ENCODE measurements around the gene CLASP1.
"Not testable (repeated sequence)": the region's sequence is repeated elsewhere in the genome, so short reads cannot be mapped to it uniquely, and the experiment has no call there.

CLASP1 gene

DNA sequence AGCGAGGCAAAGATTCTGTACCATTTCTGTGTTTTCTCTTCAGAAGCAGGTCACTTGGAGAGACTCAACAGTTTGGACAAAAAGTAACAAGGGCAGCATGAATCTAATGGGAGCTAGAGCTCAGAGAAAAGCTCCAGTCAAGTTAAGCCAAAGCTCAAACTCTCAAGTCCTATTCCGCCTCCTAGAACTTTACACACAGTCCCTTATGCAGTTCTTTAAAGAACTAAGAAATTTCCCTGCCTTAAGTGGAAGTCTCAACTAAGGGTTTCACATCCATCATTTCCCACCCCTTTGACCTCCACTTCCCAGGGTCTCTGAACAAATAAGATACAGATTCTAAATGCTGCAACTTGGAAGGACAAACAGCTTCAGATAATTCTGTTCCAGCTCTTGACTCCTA lies 239.9 kb downstream of the CLASP1 start:
- no peak for DNase-seq

DNA sequence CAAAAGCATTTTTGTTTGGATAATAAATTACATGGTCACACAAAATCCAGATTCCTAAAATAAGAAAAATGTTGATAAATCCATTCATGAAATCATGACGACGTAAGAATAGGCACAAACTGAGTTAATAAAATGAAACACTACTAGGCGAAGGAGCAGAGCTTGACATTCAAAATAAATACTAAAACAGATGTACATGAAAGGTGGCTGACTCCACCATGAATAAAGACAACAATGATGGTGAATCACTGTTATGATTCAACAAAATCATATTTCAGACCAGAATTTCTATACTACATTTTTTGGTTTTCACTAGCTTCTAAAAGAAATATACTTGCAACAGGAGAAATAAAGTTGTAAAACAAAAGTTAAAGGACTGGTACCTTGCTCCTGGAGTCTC lies 240.6 kb downstream of the CLASP1 start:
- DNase-seq = no peak

DNA sequence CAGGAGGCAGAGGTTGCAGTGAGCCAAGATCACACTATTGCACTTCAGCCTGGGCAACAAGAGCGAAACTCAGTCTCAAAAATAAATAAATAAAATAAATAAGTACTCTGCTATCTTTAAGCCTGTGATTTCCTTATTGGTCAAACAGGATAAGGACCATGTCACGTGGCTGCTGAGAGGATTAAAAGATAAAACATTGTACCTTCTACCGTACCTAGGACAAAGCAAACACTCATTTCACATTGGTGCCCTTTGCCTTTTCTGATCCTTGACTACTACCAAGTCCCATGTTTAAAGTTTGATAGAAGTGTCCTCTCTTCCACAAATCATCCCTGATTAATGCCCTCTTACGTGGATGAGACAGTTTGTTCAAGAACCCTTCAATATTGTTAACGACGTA lies 244.0 kb downstream of the CLASP1 start:
- DNase-seq = peak; percentile 27

DNA sequence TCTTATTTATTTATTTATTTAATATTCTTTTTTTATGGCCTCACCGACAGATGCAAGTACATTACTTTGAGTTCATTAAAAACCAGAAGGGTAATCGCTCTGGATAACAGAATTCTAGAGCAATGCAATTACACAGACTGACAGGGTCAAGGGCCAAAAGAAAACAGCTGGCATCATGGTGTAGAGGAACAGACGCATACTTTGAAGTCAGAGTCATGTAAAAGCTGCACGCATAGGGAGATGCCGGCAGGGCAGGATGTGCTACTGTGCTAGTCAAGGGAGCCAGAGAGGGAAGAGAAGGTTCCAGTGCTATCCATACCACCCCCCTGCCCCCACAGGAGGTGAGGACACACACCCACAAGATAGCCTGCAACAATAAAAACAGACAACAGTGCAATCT lies 249.1 kb downstream of the CLASP1 start:
- peak; percentile 93 for DNase-seq

DNA sequence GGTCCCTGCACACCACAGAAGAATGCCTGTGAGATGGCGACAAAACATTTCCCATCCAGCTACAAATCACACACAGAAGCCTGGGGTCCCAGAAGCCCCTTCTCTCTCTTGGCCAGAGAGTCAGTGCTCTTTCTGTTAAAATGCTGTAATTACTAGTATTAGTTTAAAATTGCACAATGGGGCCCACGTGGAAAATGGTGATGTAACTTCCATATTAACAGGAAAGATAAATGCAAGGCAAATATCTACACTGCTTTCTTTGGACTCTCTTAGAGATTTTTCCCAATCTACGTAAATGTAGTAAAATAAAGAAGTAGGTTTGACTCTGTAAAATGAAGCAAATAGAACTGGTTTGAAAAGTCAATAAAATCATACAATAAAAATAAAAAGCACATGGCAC lies 250.4 kb downstream of the CLASP1 start:
- DNase-seq = no peak

DNA sequence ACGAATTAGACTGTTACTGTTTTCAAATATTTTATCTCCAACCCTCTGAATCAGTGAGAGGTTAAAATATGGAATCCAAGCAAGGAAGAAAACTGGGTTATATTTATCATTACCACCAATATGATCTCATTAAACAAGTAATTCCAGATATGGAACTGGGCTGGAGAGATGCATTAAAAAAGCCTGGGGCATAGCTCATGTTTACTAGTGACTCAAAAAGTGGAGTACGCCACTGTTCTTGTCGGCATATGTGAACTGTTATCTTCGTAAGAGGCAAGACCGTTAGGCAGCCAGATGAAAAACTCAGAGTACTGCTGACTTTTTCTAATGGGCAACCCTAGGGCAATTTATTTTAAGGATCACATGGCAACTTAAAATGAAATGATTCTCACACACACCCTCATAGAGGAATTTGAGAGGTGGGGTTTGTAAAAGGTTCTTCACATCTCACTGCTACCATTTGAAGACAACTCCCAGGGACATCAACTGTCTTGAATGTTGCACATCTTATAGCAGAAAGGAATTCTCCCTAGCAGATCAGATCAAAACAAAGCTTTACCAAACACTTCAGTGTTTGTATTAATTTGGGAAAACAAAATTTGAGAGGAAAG lies 259.1 kb downstream of the CLASP1 start:
- DNase-seq = no peak

DNA sequence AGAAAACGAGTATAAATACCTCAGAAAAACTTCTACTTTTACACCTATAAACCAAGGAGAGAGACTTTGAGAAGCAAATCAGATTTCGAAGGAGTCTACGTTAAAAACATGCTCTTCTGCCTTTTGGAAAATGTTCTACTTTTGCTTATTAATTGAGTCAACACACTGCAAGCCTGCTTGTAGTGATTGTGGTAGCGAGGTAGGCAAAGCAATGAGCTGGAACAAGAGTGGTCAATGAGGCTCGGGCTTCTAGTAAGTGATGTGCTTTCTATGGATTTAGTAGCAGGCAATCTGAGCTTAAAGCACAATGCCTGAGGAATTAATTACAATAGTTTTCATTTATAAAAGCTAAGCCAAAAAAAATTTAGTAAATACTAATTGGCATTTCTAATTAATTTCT lies 260.9 kb downstream of the CLASP1 start:
- no peak for DNase-seq

DNA sequence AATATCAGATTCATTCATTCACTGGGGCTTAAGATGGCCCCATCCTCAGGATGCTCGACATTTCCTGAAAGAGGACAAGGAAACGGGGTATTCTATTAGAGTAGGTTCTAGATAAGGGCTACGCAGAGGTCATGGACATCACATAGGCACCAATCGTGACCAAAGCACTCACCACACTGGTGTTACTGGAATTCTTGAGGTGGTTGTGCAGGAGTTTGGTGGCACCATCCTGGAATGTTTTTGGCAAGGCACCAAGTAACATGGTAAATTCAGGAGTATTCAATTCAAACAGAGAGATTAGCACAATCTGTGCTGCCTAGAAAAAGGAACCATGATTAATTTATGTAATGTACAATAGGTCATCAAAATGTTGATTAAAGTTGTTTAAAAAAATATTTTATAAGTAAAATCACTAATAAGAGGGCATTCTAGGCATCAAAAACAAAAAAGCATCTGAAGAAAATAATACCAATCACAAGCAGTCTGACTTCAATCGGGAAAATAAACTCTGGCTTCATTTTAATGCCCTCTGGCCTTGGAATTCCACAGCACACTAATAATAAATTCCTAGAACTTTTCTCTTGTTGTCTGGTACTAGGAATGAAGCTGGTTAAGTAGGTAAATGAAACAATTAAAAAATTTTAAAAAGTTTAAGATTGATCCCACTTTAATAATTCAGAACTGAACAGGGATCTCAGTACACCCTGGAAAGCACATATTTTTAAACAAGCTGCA lies 261.5 kb downstream of the CLASP1 start:
- DNase-seq = no peak

DNA sequence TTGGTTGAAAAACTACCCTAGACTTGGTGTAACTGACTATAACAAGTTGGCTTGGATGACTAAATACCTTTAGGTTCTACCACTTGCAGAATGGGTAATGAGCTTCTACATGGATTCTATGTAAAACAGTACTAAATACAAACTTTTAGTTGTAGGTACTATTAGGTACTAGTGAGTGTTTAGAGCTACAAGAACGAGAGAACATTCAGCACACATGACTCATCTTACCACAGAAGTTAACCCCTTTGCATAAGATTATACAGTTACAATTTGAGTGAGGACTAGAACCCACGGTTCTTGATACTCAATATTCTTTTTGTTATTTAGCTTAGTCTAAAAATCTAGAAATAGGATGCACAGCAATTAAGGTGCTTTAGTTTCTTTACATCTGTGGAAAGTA lies 262.6 kb downstream of the CLASP1 start:
- no peak for DNase-seq

DNA sequence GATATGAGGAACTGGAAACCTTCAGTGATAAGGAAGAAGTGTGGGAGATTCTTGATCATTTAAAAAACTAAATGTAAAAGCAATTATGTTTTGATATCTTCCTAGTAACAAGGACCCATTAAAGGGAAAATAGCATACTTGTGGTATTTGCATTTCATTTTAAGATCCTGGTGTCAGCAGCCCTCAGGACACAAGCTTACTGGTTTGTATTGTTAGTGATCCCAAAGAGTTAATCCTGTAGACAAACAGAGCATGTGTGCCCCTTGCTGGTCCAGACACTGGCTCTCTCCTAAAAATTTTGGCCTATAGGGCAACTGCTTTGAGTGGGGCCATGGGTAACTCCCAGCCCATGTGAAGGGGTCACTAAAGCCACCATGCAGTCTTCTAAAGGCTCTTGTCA lies 263.2 kb downstream of the CLASP1 start:
- no peak for DNase-seq

DNA sequence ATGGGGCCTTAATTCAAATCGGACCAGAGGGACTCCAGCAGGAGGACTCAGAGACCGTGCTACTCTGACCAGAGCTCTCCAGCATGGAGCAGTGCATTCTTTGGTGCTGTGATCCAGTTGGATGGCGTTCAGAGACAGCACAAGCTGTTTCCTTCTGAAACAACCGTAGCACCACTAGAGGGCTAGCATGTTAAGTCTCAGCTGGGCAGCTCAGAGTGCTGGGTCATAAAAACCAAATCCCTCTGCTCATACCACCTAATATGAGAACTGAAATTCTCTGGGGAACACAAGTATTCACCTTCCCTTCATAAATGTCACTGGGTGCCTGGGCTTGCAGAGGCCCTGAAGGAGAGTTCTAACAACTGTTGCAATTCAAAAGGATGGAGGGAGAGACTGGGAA lies 266.5 kb downstream of the CLASP1 start:
- DNase-seq = peak; percentile 4

DNA sequence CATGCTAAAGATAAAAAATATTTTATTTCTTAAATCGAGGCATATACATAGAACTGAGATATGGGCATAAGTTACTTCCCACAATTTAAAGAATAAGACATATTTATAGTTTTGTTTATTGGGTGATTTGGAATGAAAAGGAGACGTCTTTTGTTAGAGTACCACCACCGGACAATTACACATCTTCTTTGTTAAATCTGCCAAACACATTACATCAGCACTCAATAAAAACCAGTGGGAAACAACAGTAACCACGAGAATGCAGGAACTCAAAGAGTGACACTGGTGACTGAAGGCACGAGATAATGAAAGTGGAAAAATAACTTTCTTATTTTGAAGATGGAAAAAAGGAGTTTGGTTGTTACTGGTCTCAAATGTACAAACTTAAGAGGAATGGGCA lies 271.6 kb downstream of the CLASP1 start:
- DNase-seq = no peak

DNA sequence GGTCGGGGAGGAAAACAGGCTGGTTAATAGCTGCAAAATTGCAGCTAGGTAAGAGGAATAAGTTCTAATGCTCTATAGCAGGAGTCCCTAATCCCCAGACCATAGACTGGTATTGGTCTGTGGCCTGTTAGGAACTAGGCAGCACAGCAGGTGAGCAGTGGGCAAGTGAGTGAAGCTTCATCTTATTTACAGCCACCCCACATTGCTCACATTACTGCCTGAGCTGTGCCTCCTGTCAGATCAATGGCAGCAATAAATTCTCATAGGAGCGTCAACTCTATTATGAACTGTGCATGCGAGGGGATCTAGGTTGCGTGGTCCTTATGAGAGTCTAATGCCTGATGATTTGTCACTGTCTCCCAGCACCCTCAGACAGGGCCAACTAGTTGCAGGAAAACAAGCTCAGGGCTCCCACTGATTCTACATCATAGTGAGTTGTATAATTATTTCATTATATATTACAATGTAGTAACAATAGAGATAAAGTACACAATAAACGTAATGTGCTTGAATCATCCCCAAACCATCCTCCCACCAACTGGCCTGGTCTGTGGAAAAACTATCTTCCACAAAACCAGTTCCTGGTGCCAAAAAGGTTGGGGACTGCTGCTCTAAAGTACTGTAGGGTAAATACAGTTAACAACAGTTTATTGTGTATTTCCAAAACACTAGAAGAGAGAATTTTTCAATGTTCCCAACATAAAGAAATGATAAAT lies 272.6 kb downstream of the CLASP1 start:
- DNase-seq = no peak

DNA sequence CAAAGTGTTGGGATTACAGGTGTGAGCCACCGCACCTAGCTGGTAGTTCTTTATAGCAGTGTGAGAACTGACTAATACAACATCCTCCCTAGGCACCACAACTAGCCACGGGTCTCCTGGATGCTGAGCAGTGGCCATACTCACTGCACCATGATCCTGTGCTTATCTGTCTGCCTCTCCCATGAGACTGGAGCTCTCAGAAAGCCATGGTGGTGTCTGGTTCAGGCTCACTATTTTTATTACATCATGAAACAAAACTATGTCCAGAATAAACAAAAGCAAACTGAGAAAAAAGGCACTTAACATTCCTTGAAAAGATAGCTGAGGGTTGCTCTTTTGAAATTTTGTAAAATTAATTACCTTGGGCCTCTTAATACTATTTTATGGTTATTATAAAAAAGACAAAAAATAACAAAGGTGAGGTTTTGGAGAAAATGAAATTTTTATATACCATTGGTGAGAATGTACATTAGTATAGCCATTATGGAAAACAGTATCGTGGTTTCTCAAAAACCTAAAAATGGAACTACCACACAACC lies 273.6 kb downstream of the CLASP1 start:
- no peak for DNase-seq

DNA sequence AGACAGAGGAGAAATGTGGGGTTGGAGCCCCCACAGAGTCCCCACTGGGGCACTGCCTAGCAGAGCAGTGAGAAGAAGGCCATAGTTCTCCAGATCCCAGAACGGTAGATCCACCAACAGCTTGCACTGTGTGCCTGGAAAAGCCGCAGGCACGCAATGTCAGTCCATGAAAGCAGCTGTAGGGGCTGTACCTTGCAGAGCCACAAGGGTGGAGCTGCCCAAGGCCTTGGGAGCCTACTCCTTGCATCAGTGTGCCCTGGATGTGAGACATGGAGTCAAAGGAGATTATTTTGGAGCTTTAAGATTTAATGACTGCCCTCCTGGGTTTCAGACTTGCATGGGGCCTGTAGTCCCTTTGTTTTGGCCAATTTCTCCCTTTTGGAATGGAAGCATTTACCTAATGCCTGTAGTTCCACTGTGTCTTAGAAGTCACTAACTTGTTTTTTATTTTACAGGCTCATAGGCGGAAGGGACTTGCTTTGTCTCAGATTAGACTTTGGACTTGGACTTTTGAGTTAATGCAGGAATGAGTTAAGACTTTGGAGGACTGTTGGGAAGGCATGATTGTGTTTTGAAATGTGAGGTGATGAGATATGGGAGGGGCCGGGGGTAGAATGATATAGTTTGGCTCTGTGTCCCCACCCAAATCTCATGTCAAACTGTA lies 274.7 kb downstream of the CLASP1 start:
- DNase-seq = not testable (repeated sequence)

DNA sequence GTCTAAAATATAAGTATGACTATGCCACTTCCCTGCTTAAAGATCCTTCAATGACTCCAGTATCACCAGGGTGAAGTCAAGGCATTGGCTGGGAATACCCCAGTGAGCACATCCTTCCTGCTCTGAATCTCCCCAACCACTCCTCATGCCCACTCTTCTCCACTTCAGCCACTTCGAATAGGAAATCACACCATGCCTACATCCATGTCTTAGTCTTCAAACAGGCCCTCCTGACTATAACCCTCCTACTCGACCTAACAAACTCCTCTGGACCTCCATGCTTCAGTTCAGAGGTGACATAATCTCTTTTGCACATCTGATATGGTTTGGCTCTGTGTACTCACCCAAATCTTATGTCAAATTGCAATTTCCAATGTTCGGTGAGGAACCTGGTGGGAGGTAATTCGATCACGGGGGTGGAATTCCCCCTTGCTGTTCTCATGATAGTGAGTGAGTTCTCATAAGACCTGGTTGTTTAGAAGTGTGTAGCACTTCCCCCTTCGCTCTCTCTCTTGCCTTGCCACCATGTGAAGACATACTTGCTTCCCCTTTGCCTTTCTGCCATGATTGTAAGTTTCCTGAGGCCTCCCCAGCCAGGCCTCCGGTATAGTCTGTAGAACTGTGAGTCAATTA lies 276.4 kb downstream of the CLASP1 start:
- no peak for DNase-seq

DNA sequence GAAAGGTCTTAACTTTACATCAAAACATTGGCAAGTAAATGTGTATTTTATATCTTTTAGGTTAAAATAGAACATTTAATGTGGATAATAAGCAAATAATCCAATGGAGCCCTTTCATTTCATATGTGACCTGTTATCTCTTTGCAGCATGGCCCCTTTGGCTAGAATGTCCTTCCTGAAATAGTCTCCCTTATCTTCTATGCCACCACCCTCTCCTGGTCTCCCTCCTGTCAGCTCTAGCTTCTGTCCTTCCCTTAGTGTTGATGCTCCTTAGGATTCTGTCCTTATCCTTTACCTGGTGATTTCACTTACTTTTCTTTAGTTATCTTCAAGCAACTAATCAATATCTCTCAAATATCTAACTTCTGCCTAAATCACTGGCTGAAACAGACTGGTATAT lies 277.2 kb downstream of the CLASP1 start:
- no peak for DNase-seq

DNA sequence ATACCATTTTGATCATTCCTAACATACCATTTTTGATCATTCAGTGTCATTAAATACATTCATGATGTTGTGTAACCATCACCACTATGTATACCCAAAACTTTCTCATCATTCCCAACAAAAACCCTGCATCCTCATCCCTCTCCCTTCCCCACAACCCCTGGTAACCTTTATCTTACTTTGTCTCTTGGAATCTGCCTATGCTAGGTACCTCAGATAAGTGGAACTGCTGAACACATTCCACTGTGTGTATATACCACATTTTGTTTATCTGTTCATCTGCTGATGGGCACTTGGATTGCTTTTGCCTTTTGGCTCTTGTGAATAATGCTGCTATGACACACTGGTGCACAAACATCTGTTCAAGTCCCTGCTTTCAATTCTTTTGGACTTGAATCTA lies 280.4 kb downstream of the CLASP1 start:
- DNase-seq = no peak

DNA sequence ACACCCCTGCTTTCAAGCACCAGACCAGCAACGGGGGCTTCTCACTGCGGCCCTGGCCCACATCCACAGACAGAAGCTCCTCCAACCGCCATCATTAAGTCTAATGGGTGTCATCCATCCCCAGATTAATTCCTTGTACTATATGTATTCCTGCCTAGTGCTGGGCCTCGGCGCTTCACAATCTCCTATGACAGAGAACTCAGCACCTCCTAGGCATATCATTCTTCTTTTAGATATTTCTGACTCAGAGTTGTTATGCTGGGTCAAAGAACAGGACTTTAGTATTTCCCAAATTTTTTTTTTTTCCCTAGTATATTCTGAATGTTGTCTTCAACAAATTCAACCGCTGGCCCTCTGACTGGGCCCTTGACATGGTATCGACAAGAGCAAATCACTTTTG lies 281.1 kb downstream of the CLASP1 start:
- no peak for DNase-seq

DNA sequence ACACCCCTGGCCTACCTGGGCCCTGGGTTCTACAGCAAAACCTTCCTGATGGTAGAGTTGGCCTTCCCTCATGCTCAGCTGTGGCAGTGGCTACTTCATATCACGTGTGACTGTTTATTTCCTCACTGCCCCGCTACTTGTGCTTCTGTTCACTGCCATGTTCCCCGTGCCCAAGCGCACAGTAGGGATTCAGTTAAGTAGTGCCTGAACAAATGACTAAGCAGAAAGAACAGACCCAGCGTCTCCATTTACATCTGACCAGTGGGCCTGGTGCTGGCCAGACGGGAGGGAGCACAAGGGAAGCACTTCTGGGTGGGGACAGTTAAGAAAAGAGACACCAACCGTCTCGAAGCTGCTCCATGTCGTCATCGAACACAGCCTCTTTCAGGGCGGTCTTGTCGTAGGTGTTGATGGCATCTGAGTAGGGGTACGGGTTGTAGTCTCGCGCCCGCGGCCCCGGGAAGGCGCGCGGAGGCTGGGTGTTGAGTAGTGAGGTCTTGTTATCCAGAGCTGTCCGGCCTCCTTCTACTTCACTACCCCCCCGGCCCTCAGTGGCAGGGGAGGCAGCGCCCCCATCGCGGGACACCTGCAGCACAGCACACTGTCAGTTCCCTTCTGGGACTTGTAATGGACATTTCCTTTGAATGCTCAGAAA lies 281.9 kb downstream of the CLASP1 start:
- DNase-seq = no peak

DNA sequence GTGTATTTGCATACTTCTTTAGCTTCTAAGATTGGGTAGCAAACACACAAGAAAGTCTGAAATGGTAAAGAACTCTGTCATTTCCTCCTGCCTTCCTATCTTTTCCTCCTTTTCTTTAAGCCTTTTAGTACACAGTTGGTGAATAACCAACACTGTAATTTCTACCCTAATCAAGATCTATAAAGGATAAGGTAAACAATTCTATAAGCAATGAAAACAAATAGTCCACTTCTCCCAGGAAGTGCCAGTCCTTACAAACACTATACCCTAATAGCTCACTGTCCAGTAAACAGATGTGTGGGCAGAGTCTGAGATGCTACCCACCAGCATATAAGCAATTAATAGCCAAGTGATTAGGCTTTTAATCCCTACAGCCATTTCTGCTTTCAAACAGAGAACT lies 283.2 kb downstream of the CLASP1 start:
- peak; percentile 67 for DNase-seq

DNA sequence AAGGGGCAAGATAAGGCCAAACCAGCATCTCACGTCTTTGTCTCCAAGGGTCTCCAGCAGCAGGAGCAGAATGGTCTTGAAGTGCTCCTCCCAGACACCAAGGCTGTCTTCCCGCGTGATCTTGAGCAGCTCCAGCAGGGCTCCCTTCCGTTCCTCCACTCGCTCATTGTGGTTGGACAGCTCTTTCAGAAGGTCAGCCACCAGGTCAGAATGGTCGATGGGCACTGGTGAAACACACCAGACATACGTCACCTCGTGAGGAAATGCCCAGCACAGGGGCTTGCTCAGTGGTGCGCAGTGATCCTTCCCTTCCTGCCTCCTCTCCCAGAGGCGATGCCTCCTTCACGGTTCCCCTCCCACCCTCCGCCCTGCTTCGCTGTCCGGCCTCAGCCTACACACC lies 284.2 kb downstream of the CLASP1 start:
- DNase-seq = no peak
